ENCODE data around the gene TTC31.
A peak's percentile ranks its signal among the peaks of the same experiment; 100 is the strongest.

Gene TTC31

DNA sequence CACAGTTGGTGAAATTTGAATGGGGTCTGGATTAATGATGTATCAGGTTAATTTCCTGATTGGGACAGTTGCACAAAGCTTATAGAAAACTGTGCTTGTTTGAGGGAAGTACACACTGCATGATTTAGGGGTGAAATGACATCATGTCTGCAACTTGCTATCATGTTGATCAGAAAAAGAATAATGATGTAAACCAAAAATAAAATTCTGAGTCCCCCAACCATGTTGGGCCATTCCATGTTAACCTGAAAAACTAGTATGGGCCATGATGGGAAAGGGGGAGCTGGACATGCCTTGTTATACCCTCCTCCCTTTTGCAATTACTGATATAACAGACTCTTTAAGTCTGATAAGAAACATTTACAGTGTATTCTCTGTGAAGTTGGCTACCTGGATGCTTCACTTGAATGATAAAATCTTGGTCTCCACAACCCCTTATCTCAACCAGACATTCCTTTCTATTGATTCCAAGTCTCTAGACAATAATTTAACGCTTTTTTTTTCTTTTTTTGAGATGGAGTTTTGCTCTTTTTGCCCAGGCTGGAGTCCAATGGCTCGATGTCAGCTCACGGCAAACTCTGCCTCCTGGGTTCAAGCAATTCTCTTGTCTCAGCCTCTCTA, 32.2 kb upstream of the TTC31 start:
- H3K9me3 ChIP-seq (ENCODE audit: control insufficient read depth, insufficient read depth, low read length) = no peaks in the 10 kb centered on the region
- no peaks in the 10 kb centered on the region for H4K20me1 ChIP-seq (ENCODE audit: control insufficient read depth, insufficient read depth, low read depth, low read length)
- no peak overlapping the region for H3K27ac ChIP-seq (ENCODE audit: low read depth, low read length)
- H3K27me3 ChIP-seq (ENCODE audit: control insufficient read depth, low read length) = peaks cover 5% of the 10 kb centered on the region; the same call in 1 of the 2 replicates
- no peak for TF ChIP-seq EZH2phosphoT487 (IDR thresholded peaks at IDR 0.05; ENCODE audit: borderline replicate concordance, low read length)
- TF ChIP-seq, protein P1, sequence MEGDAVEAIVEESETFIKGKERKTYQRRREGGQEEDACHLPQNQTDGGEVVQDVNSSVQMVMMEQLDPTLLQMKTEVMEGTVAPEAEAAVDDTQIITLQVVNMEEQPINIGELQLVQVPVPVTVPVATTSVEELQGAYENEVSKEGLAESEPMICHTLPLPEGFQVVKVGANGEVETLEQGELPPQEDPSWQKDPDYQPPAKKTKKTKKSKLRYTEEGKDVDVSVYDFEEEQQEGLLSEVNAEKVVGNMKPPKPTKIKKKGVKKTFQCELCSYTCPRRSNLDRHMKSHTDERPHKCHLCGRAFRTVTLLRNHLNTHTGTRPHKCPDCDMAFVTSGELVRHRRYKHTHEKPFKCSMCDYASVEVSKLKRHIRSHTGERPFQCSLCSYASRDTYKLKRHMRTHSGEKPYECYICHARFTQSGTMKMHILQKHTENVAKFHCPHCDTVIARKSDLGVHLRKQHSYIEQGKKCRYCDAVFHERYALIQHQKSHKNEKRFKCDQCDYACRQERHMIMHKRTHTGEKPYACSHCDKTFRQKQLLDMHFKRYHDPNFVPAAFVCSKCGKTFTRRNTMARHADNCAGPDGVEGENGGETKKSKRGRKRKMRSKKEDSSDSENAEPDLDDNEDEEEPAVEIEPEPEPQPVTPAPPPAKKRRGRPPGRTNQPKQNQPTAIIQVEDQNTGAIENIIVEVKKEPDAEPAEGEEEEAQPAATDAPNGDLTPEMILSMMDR (IDR thresholded peaks at IDR 0.05; ENCODE audit: low read depth, low read length, poor library complexity, severe bottlenecking) = no peak
- peaks cover 8% of the 10 kb centered on the region for H3K79me2 ChIP-seq (ENCODE audit: control insufficient read depth, low read length)
- no peaks in the 10 kb centered on the region for H3K36me3 ChIP-seq (ENCODE audit: control insufficient read depth, low read length)
- H3K9me2 ChIP-seq (replicated peaks; ENCODE audit: control insufficient read depth, low read length) = no peaks in the 10 kb centered on the region
- peaks cover 20% of the 10 kb centered on the region for H3K4me1 ChIP-seq (ENCODE audit: control insufficient read depth, low read length)
- H3K4me2 ChIP-seq (ENCODE audit: low read length) = no peak overlapping the region
- H3K4me3 ChIP-seq (ENCODE audit: low read length) = no peak overlapping the region
- peaks cover 5% of the 10 kb centered on the region for H3F3A ChIP-seq (ENCODE audit: control insufficient read depth, insufficient read depth)

DNA sequence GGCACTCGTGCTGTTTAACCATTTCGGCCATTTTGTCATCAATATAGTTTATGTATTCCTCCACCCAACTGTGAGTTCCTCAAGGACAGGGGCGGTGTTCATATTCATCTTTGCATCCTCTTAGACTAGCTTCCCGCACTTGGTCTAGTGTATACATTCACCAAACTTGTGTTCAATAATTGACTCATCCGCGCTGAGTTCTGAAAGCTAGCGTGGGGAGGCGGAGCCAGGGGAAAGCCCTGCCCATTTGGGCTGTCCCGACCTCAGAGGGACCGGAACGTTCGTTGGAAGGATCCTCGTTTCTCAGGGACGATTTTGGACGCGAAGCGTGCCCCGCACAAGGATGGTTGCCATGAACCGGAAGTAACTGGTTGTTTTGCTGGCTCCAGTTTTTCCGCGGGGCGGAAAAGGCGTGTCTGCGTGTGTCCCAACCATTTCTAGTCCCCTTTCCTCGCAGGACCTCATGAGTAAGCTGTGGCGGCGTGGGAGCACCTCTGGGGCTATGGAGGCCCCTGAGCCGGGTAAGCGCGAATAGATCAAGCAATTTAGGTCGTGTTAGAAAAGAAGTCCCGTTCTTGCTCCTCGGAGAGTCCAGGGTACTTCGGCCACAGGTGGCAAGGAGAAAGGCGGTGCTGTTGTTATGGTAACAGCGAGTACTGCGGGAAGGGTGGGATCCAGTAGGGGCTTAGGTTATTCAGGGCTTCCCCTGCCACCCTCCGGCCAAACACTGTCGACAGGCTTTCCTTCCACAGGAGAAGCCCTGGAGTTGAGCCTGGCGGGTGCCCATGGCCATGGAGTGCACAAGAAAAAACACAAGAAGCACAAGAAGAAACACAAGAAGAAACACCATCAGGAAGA, 28.0 kb upstream of the TTC31 start, which contains the start of gene INO80B:
INO80B (plus strand) TSS at position 434 of the 858 bp plus-strand sequence; CDS start at position 464, 30 bp downstream.
- Histone ChIP-seq H3K27me3 (ENCODE audit: control insufficient read depth, low read length) (no peaks in the 10 kb centered on the region), H3K27ac (ENCODE audit: low read depth, low read length) (no peak within 1 kb of the TSS), H4K20me1 (ENCODE audit: control insufficient read depth, insufficient read depth, low read depth, low read length) (no peaks in the 10 kb centered on the region), H3K36me3 (ENCODE audit: control insufficient read depth, low read length) (peaks cover 9% of the 10 kb centered on the region), H3F3A (ENCODE audit: control insufficient read depth, insufficient read depth) (peaks cover 14% of the 10 kb centered on the region), H3K4me1 (ENCODE audit: control insufficient read depth, low read length) (peaks cover 37% of the 10 kb centered on the region), H3K79me2 (ENCODE audit: control insufficient read depth, low read length) (peaks cover 27% of the 10 kb centered on the region), H3K9me2 (replicated peaks; ENCODE audit: control insufficient read depth, low read length) (no peaks in the 10 kb centered on the region), H3K4me2 (ENCODE audit: low read length) (peak within 1 kb of the TSS; percentile 95), H3K9me3 (ENCODE audit: control insufficient read depth, insufficient read depth, low read length) (no peaks in the 10 kb centered on the region), H3K4me3 (ENCODE audit: low read length) (peak within 1 kb of the TSS; percentile 81)
- TF ChIP-seq, protein P1 (IDR thresholded peaks at IDR 0.05; ENCODE audit: low read depth, low read length, poor library complexity, severe bottlenecking) = peak; percentile 13
- no peak for TF ChIP-seq EZH2phosphoT487 (IDR thresholded peaks at IDR 0.05; ENCODE audit: borderline replicate concordance, low read length)

DNA sequence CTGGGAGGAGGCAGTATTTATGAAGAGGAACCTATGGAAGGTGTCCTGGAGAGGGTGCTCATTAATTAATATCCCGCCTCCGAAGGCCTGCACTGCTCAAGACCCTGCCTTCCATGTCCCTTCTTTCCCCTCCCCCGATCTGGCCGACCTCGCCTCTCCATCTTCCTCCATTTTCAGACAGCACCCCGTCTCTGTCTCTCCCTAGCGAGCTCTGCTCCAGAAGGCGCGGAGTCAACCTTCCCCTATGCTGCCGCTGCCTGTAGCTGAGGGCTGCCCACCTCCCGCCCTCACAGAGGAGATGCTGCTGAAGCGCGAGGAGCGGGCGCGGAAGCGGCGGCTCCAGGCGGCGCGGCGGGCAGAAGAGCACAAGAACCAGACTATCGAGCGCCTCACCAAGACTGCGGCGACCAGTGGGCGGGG, 25.7 kb upstream of the TTC31 start:
- H3K9me2 ChIP-seq (replicated peaks; ENCODE audit: control insufficient read depth, low read length) = no peaks in the 10 kb centered on the region
- no peaks in the 10 kb centered on the region for H3K9me3 ChIP-seq (ENCODE audit: control insufficient read depth, insufficient read depth, low read length)
- H3K4me1 ChIP-seq (ENCODE audit: control insufficient read depth, low read length) = peaks cover 36% of the 10 kb centered on the region
- no peaks in the 10 kb centered on the region for H3K27me3 ChIP-seq (ENCODE audit: control insufficient read depth, low read length)
- peaks cover 18% of the 10 kb centered on the region for H3F3A ChIP-seq (ENCODE audit: control insufficient read depth, insufficient read depth)
- peak overlapping the region; percentile 90 for H3K27ac ChIP-seq (ENCODE audit: low read depth, low read length)
- peaks cover 27% of the 10 kb centered on the region for H3K79me2 ChIP-seq (ENCODE audit: control insufficient read depth, low read length)
- TF ChIP-seq, protein P1 (IDR thresholded peaks at IDR 0.05; ENCODE audit: low read depth, low read length, poor library complexity, severe bottlenecking) = no peak
- TF ChIP-seq EZH2phosphoT487 (IDR thresholded peaks at IDR 0.05; ENCODE audit: borderline replicate concordance, low read length) = no peak
- H3K4me3 ChIP-seq (ENCODE audit: low read length) = peak overlapping the region; percentile 81
- peaks cover 25% of the 10 kb centered on the region for H3K36me3 ChIP-seq (ENCODE audit: control insufficient read depth, low read length)
- no peaks in the 10 kb centered on the region for H4K20me1 ChIP-seq (ENCODE audit: control insufficient read depth, insufficient read depth, low read depth, low read length)
- peak overlapping the region; percentile 95 for H3K4me2 ChIP-seq (ENCODE audit: low read length)
